H9 (cell line): ENCODE data around the gene ASS1. TPM values are rescaled to one million over a fixed set of nuclear protein-coding genes. Genes with fewer than 3 reads are reported as not detected.

Experiments
- DNase-seq: peaks from one replicate; pipeline ENCODE4 v3.0.0-alpha.2; 2017
- H2AFZ ChIP-seq: one replicate; pipeline ENCODE4 v1.6.1; 2013; ENCODE audit warnings: mild to moderate bottlenecking, low read length, control low read depth, moderate library complexity
- H2AK5ac ChIP-seq: 2 replicates; pipeline ENCODE4 v1.6.1; 2013; ENCODE audit warnings: low read length, control low read depth, mixed read lengths; ENCODE audit not compliant: insufficient read length
- H2BK120ac ChIP-seq: one replicate; pipeline ENCODE4 v1.6.1; 2013; ENCODE audit warnings: low read depth, mild to moderate bottlenecking, low read length, control low read depth, inconsistent platforms; ENCODE audit not compliant: poor library complexity, severe bottlenecking
- H2BK12ac ChIP-seq: 2 replicates; pipeline ENCODE4 v1.6.1; 2013; ENCODE audit warnings: low read length, control low read depth, mixed read lengths, low read depth; ENCODE audit not compliant: insufficient read length
- H2BK15ac ChIP-seq: 2 replicates; pipeline ENCODE4 v1.6.1; 2013; ENCODE audit warnings: low read depth, low read length, control low read depth
- H2BK20ac ChIP-seq: one replicate; pipeline ENCODE4 v1.6.1; 2013; ENCODE audit warnings: low read depth, mild to moderate bottlenecking, low read length, control low read depth, inconsistent platforms; ENCODE audit not compliant: poor library complexity, severe bottlenecking
- H2BK5ac ChIP-seq: 2 replicates; pipeline ENCODE4 v1.6.1; 2013; ENCODE audit warnings: low read length, control low read depth, mixed read lengths; ENCODE audit not compliant: insufficient read length
- H3K14ac ChIP-seq: 2 replicates; pipeline ENCODE4 v1.6.1; 2013; ENCODE audit warnings: low read length, control low read depth; ENCODE audit not compliant: insufficient read depth
- H3K18ac ChIP-seq: 2 replicates; pipeline ENCODE4 v1.6.1; 2013; ENCODE audit warnings: low read depth, mild to moderate bottlenecking, mixed read lengths, low read length, control low read depth; ENCODE audit not compliant: insufficient read length
- H3K23ac ChIP-seq: 2 replicates; pipeline ENCODE4 v1.6.1; 2013; ENCODE audit warnings: low read length, control low read depth, mixed read lengths, low read depth; ENCODE audit not compliant: insufficient read length
- H3K23me2 ChIP-seq: 2 replicates; pipeline ENCODE4 v1.6.1; 2013; ENCODE audit warnings: low read depth, mild to moderate bottlenecking, mixed read lengths, low read length, control low read depth; ENCODE audit not compliant: insufficient read length, poor library complexity, severe bottlenecking
- H3K27ac ChIP-seq: 2 replicates; pipeline ENCODE4 v1.5.1; 2013; ENCODE audit warnings: low read length, control low read depth, mixed read lengths, low read depth; ENCODE audit not compliant: insufficient read length
- H3K27me3 ChIP-seq: 2 replicates; pipeline ENCODE4 v1.6.1; 2013; ENCODE audit warnings: low read length, control low read depth, inconsistent platforms; ENCODE audit not compliant: insufficient read depth
- H3K4ac ChIP-seq: 2 replicates; pipeline ENCODE4 v1.6.1; 2013; ENCODE audit warnings: low read depth, mild to moderate bottlenecking, control low read depth, inconsistent platforms, low read length, moderate library complexity
- H3K4me1 ChIP-seq: 2 replicates; pipeline ENCODE4 v1.6.1; 2013; ENCODE audit warnings: low read length, control low read depth, inconsistent platforms; ENCODE audit not compliant: insufficient read depth
- H3K4me2 ChIP-seq: 2 replicates; pipeline ENCODE4 v1.6.1; 2013; ENCODE audit warnings: low read length, control low read depth, mixed read lengths; ENCODE audit not compliant: insufficient read length, insufficient read depth
- H3K56ac ChIP-seq: 2 replicates; pipeline ENCODE4 v1.6.1; 2013; ENCODE audit warnings: low read depth, mild to moderate bottlenecking, mixed read lengths, low read length, control low read depth; ENCODE audit not compliant: insufficient read length
- H3K79me1 ChIP-seq: 2 replicates; pipeline ENCODE4 v1.6.1; 2013; ENCODE audit warnings: low read depth, mild to moderate bottlenecking, moderate library complexity, low read length, control low read depth, inconsistent platforms; ENCODE audit not compliant: insufficient read depth, poor library complexity, severe bottlenecking
- H3K79me2 ChIP-seq: 2 replicates; pipeline ENCODE4 v1.6.1; 2013; ENCODE audit warnings: low read length, control low read depth, inconsistent platforms; ENCODE audit not compliant: insufficient read depth
- H3K9ac ChIP-seq: 2 replicates; pipeline ENCODE4 v1.6.1; 2013; ENCODE audit warnings: low read length, control low read depth, mixed read lengths; ENCODE audit not compliant: insufficient read length; ENCODE audit errors: extremely low read depth
- H3K9me3 ChIP-seq: one replicate; pipeline ENCODE4 v1.6.1; 2013; ENCODE audit warnings: low read depth, low read length, inconsistent platforms; ENCODE audit not compliant: control insufficient read depth
- H3T11ph ChIP-seq: one replicate; pipeline ENCODE4 v1.6.1; 2013; ENCODE audit warnings: mild to moderate bottlenecking, low read length, control low read depth, inconsistent platforms
- H4K20me1 ChIP-seq: one replicate; pipeline ENCODE4 v1.6.1; 2013; ENCODE audit not compliant: control insufficient read depth, insufficient read length, insufficient read depth
- H4K5ac ChIP-seq: 2 replicates; pipeline ENCODE4 v1.6.1; 2013; ENCODE audit warnings: low read depth, mild to moderate bottlenecking, mixed read lengths, low read length, control low read depth; ENCODE audit not compliant: insufficient read length
- H4K8ac ChIP-seq: replicated peaks from 2 replicates; pipeline ENCODE4 v1.6.1; 2013; ENCODE audit warnings: low read length, control low read depth, mixed read lengths, low read depth; ENCODE audit not compliant: insufficient read length
- H4K91ac ChIP-seq: 2 replicates; pipeline ENCODE4 v1.6.1; 2013; ENCODE audit warnings: low read depth, mild to moderate bottlenecking, moderate library complexity, mixed read lengths, low read length, control low read depth; ENCODE audit not compliant: insufficient read length
- H3K27ac Mint-ChIP-seq, 3 experiments: 2 replicates in 2 of 3; 3 replicates in 1 of 3; pipeline ENCODE4 v1.8.0; 2020 to 2021; ENCODE audit warnings: mixed read lengths in 3 of 3, mild to moderate bottlenecking in 1 of 3, moderate library complexity in 1 of 3
- H3K27me3 Mint-ChIP-seq: 2 replicates; pipeline ENCODE4 v1.8.0; 2021; ENCODE audit warnings: low read depth, mild to moderate bottlenecking, moderate library complexity, mixed read lengths
- H3K36me3 Mint-ChIP-seq, 3 experiments: 2 replicates in 2 of 3; 3 replicates in 1 of 3; pipeline ENCODE4 v1.8.0; 2020 to 2021; ENCODE audit warnings: low read depth in 3 of 3, mixed read lengths in 3 of 3; ENCODE audit not compliant: insufficient read depth in 1 of 3
- H3K4me1 Mint-ChIP-seq, 2 experiments: 2 replicates each; pipeline ENCODE4 v1.8.0; 2020; ENCODE audit warnings: mixed read lengths in 2 of 2
- H3K4me3 Mint-ChIP-seq, 2 experiments: 2 replicates in 1 of 2; 3 replicates in 1 of 2; pipeline ENCODE4 v1.8.0; 2020 to 2021; ENCODE audit warnings: mild to moderate bottlenecking in 2 of 2, mixed read lengths in 2 of 2, moderate library complexity in 1 of 2
- H3K9me3 Mint-ChIP-seq, 2 experiments: 2 replicates in 1 of 2; 3 replicates in 1 of 2; pipeline ENCODE4 v1.8.0; 2020; ENCODE audit warnings: mild to moderate bottlenecking in 2 of 2, mixed read lengths in 2 of 2, moderate library complexity in 1 of 2
- WGBS: extraction: QIAGEN DNeasy Blood & Tissue Kit; methylation state at CpG from one replicate; pipeline ENCODE4 v1.1.7; 2013; ENCODE audit warnings: missing lambda C conversion rate, low lambda C conversion rate, mixed read lengths; ENCODE audit not compliant: insufficient read length; ENCODE audit errors: extremely low coverage; 5-methylcytosine and 5-hydroxymethylcytosine counted together
- total RNA-seq: library from RNA; stranded (reverse); gene quantifications from 2 replicates; pipeline ENCODE4 v1.2.1, GENCODE V29; 2021
- TF ChIP-seq, protein P1 (sequence below): fragments of 200-600 bp; sonication (generic); conservative IDR thresholded peaks from 3 replicates; pipeline ENCODE4 v1.8.0; 2021; ENCODE audit warnings: antibody characterized with exemption, mild to moderate bottlenecking

The ASS1 gene
- total RNA-seq, 1 experiment from 2014 or later = 118 TPM

DNA sequence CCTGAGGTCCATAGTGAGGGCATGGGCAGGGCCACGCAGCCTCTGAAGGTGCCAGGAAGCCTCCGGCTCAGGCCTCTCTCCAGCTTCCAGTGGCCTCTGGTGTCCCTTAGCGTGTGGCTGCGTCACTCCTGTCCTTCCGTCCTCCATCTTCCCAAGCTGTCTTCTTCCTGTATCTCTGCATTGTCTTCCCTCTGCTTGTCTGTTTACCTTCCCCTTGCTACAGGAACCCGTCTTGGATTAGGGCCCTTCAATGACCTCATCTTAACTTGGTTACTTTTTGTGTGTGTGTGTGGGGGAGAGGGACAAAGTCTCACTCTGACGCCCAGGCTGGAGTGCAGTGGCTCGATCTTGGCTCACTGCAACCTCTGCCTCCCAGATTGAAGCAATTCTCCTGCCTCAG is 14.4 kb downstream of the ASS1 start:
- H3K36me3 Mint-ChIP-seq = peaks cover 1 to 9% (median 6%) of the 10 kb centered on the region in 3 experiments; a peak in 3 of 7 replicates
- no peak overlapping the region for H3K9ac ChIP-seq
- H2BK15ac ChIP-seq = no peak overlapping the region
- no peak overlapping the region for H4K91ac ChIP-seq
- H4K8ac ChIP-seq = no peak overlapping the region
- no peak overlapping the region for H2BK120ac ChIP-seq
- H3K79me2 ChIP-seq = no peaks in the 10 kb centered on the region
- DNase-seq = no peak
- H3K23me2 ChIP-seq = no peaks in the 10 kb centered on the region
- no peak overlapping the region for H3K4ac ChIP-seq
- H4K20me1 ChIP-seq = no peaks in the 10 kb centered on the region
- no peak overlapping the region for H3K27ac Mint-ChIP-seq
- H3K9me3 ChIP-seq = no peaks in the 10 kb centered on the region
- H3K27me3 Mint-ChIP-seq = no peaks in the 10 kb centered on the region; the same call in 1 of the 2 replicates
- no peak overlapping the region for H3K4me2 ChIP-seq
- H3K27ac ChIP-seq = no peak overlapping the region
- H3K56ac ChIP-seq = no peak overlapping the region
- H3T11ph ChIP-seq = no peak overlapping the region
- no peaks in the 10 kb centered on the region for H3K27me3 ChIP-seq
- H3K4me3 Mint-ChIP-seq = no peak overlapping the region
- WGBS = no CpG with 5 or more reads among the region's 8 CpGs
- no peak overlapping the region for H3K18ac ChIP-seq
- H3K9me3 Mint-ChIP-seq = no peaks in the 10 kb centered on the region
- no peaks in the 10 kb centered on the region for H3K79me1 ChIP-seq
- no peak overlapping the region for H3K23ac ChIP-seq
- no peak overlapping the region for H3K14ac ChIP-seq
- no peak overlapping the region for H2AK5ac ChIP-seq
- no peaks in the 10 kb centered on the region for H3K4me1 Mint-ChIP-seq
- H2BK5ac ChIP-seq = no peak overlapping the region
- no peak overlapping the region for H2AFZ ChIP-seq
- H4K5ac ChIP-seq = no peak overlapping the region
- no peak overlapping the region for H2BK12ac ChIP-seq
- no peak overlapping the region for H2BK20ac ChIP-seq
- no peaks in the 10 kb centered on the region for H3K4me1 ChIP-seq
- TF ChIP-seq, protein P1, sequence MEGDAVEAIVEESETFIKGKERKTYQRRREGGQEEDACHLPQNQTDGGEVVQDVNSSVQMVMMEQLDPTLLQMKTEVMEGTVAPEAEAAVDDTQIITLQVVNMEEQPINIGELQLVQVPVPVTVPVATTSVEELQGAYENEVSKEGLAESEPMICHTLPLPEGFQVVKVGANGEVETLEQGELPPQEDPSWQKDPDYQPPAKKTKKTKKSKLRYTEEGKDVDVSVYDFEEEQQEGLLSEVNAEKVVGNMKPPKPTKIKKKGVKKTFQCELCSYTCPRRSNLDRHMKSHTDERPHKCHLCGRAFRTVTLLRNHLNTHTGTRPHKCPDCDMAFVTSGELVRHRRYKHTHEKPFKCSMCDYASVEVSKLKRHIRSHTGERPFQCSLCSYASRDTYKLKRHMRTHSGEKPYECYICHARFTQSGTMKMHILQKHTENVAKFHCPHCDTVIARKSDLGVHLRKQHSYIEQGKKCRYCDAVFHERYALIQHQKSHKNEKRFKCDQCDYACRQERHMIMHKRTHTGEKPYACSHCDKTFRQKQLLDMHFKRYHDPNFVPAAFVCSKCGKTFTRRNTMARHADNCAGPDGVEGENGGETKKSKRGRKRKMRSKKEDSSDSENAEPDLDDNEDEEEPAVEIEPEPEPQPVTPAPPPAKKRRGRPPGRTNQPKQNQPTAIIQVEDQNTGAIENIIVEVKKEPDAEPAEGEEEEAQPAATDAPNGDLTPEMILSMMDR = no peak
